Naive thymus-derived CD4-positive, alpha-beta T cell (primary cell): Measurements from ENCODE around the gene SON. TPM values are rescaled to one million over a fixed set of nuclear protein-coding genes. Genes with fewer than 3 reads are reported as not detected.

ENCODE experiments used
- ATAC-seq: fragments of 150-1000 bp; cut with Tn5 transposase; 2 replicates; pipeline ENCODE4 v1.10.0; 2021; ENCODE audit warnings: mild to moderate bottlenecking, moderate library complexity
- CTCF ChIA-PET: fragments of 350-600 bp; sonication (Branson Sonifier 250); formaldehyde crosslinking; loops from one replicate; lab custom pipeline; 2021; ENCODE audit warnings: antibody characterized with exemption; lab: Charles Lee
- POLR2A ChIA-PET: fragments of 350-600 bp; sonication (Branson Sonifier 250); formaldehyde crosslinking; loops from one replicate; lab custom pipeline; 2021; ENCODE audit warnings: antibody characterized with exemption, inconsistent platforms; lab: Charles Lee
- DNase-seq, 9 donors: peaks; one replicate each; pipeline versions ENCODE4 v3.0.0 to v3.0.0-alpha.2; 2020 to 2022; ENCODE audit warnings: mixed read lengths in 1 of 9
- H3K27ac ChIP-seq: one replicate; pipeline ENCODE4 v1.7.0; 2013; ENCODE audit warnings: mild to moderate bottlenecking, low read depth, low read length, moderate library complexity
- H3K27me3 ChIP-seq, 2 donors: one replicate each; pipeline ENCODE4 v1.7.0; 2013; ENCODE audit warnings: low read length in 2 of 2, mild to moderate bottlenecking in 2 of 2, moderate library complexity in 2 of 2; ENCODE audit not compliant: control insufficient read depth in 2 of 2, insufficient read depth in 2 of 2
- H3K36me3 ChIP-seq, 3 experiments: 1 replicate in 2 of 3; 2 replicates in 1 of 3; pipeline ENCODE4 v1.7.0; 2013; ENCODE audit warnings: low read length in 3 of 3, mild to moderate bottlenecking in 3 of 3, moderate library complexity in 1 of 3; ENCODE audit not compliant: insufficient read depth in 3 of 3, control insufficient read depth in 2 of 3
- H3K4me1 ChIP-seq, 2 donors: one replicate each; pipeline ENCODE4 v1.7.0; 2013; ENCODE audit warnings: low read length in 2 of 2, mild to moderate bottlenecking in 2 of 2, moderate library complexity in 1 of 2; ENCODE audit not compliant: control insufficient read depth in 2 of 2, insufficient read depth in 2 of 2
- H3K4me3 ChIP-seq: 2 replicates; pipeline ENCODE4 v1.7.0; 2013; ENCODE audit warnings: mild to moderate bottlenecking, low read length
- H3K9me3 ChIP-seq, 3 experiments: 1 replicate in 2 of 3; 2 replicates in 1 of 3; pipeline ENCODE4 v1.7.0; 2013; ENCODE audit warnings: low read length in 3 of 3; ENCODE audit not compliant: control insufficient read depth in 2 of 3
- H3K27ac Mint-ChIP-seq, 9 donors: one replicate each; pipeline ENCODE4 v1.8.0; 2020 to 2022; ENCODE audit warnings: mixed read lengths in 9 of 9, mild to moderate bottlenecking in 8 of 9, moderate library complexity in 5 of 9, inconsistent platforms in 2 of 9
- H3K27me3 Mint-ChIP-seq, 5 donors: one replicate each; pipeline ENCODE4 v1.8.0; 2021 to 2022; ENCODE audit warnings: mixed read lengths in 5 of 5, mild to moderate bottlenecking in 1 of 5
- H3K36me3 Mint-ChIP-seq, 5 donors: one replicate each; pipeline ENCODE4 v1.8.0; 2020 to 2022; ENCODE audit warnings: mixed read lengths in 5 of 5, mild to moderate bottlenecking in 3 of 5, inconsistent platforms in 1 of 5
- H3K4me1 Mint-ChIP-seq, 7 donors: one replicate each; pipeline ENCODE4 v1.8.0; 2020 to 2022; ENCODE audit warnings: mixed read lengths in 7 of 7, mild to moderate bottlenecking in 3 of 7, inconsistent platforms in 1 of 7
- H3K4me3 Mint-ChIP-seq, 10 donors: one replicate each; pipeline ENCODE4 v1.8.0; 2020 to 2022; ENCODE audit warnings: mild to moderate bottlenecking in 10 of 10, mixed read lengths in 10 of 10, moderate library complexity in 6 of 10, inconsistent platforms in 2 of 10
- H3K9me3 Mint-ChIP-seq, 11 donors: one replicate each; pipeline ENCODE4 v1.8.0; 2020 to 2022; ENCODE audit warnings: mixed read lengths in 11 of 11, mild to moderate bottlenecking in 4 of 11, inconsistent platforms in 1 of 11, moderate library complexity in 1 of 11
- intact Hi-C, 2 donors: fragments of 100-400 bp; cut with micrococcal nuclease; formaldehyde crosslinking; loops; one replicate each; pipeline ENCODE4 v1.15.1; 2023
- polyA plus RNA-seq, 2 donors: library from polyadenylated mRNA; unstranded; fragments of 300-500 nt; fragmentation: Illumina TruSeq; gene quantifications; one replicate each; pipeline ENCODE4 v1.2.3, GENCODE V29; 2021
- total RNA-seq, 6 experiments: library from RNA in 5 of 6; stranded (reverse) in 5 of 6; gene quantifications; 1 replicate in 5 of 6; 2 replicates in 1 of 6; pipeline ENCODE4 v1.2.3 and lab custom pipeline; 2021 to 2026

The SON gene
- total and polyA plus RNA-seq, 7 experiments from 2014 or later = 337 to 546 (median 459) TPM

- DNase-seq = no peak
- Histone ChIP-seq H3K27ac (no peak overlapping the region), H3K36me3 (peaks cover 0 to 50% (median 11%) of the 10 kb centered on the region in 3 experiments), H3K27me3 (no peaks in the 10 kb centered on the region), H3K9me3 (no peaks in the 10 kb centered on the region), H3K4me1 (no peaks in the 10 kb centered on the region), H3K4me3 (no peak overlapping the region)
- H3K4me1 Mint-ChIP-seq = peaks cover 0 to 3% (median 0%) of the 10 kb centered on the region in 7 donors
- intact Hi-C loops = no loop called here
- ChIA-PET CTCF (no interaction called here), POLR2A (interaction anchor here (1.6 kb wide), 1 partner anchor 18 kb away, joined by 5 read pairs; the partner anchor contains the start of gene GART)
- H3K36me3 Mint-ChIP-seq = peaks cover 15 to 30% (median 18%) of the 10 kb centered on the region in 5 donors
- H3K27me3 Mint-ChIP-seq = no peaks in the 10 kb centered on the region
- no peaks in the 10 kb centered on the region for H3K9me3 Mint-ChIP-seq
- no peak overlapping the region for H3K4me3 Mint-ChIP-seq
- no peak overlapping the region for H3K27ac Mint-ChIP-seq
- ATAC-seq = no peak
These were observed 19.9 kb upstream of the SON start for GRCh38 chr21:33522953-33523349.

- Mint-ChIP-seq H3K4me1 (peaks cover 0 to 2% (median 0%) of the 10 kb centered on the region in 7 donors), H3K27me3 (no peaks in the 10 kb centered on the region), H3K9me3 (no peaks in the 10 kb centered on the region), H3K36me3 (peaks cover 12 to 47% (median 25%) of the 10 kb centered on the region in 5 donors), H3K4me3 (no peak overlapping the region), H3K27ac (no peak overlapping the region)
- intact Hi-C loops = no loop called here
- Histone ChIP-seq H3K4me3 (no peak overlapping the region), H3K36me3 (peaks cover 19 to 75% (median 27%) of the 10 kb centered on the region in 3 experiments), H3K27me3 (no peaks in the 10 kb centered on the region), H3K9me3 (no peaks in the 10 kb centered on the region), H3K4me1 (no peaks in the 10 kb centered on the region), H3K27ac (no peak overlapping the region)
- ATAC-seq (no peak), DNase-seq (no peak)
- POLR2A ChIA-PET = interaction anchor here (0.7 to 1.1 kb wide), 5 partner anchors 11 to 434 kb away, joined by 3 read pairs; partner anchors contain the start of genes DNAJC28 and GART
- CTCF ChIA-PET = interaction anchor here (0.6 kb wide), 1 partner anchor 11 kb away, joined by 3 read pairs; no protein-coding TSS in a partner anchor
These were observed 11.8 kb upstream of the SON start for GRCh38 chr21:33531007-33531406.

GRCh38 chr21:33537212-33537611, 5.6 kb upstream of the SON start:
- Histone ChIP-seq H3K4me1 (peaks cover 10 to 12% of the 10 kb centered on the region in 2 donors), H3K9me3 (no peaks in the 10 kb centered on the region), H3K36me3 (peaks cover 0 to 52% (median 13%) of the 10 kb centered on the region in 3 experiments), H3K27ac (no peak overlapping the region), H3K4me3 (no peak overlapping the region), H3K27me3 (no peaks in the 10 kb centered on the region)
- no peaks in the 10 kb centered on the region for H3K27me3 Mint-ChIP-seq
- CTCF ChIA-PET = interaction anchor here (1.6 kb wide), 1 partner anchor 69 kb away, joined by 5 read pairs; no protein-coding TSS in a partner anchor
- peaks cover 8 to 29% (median 23%) of the 10 kb centered on the region in 5 donors for H3K36me3 Mint-ChIP-seq
- peak overlapping the region in 2 of 9 donors; percentile 31 to 44 for H3K27ac Mint-ChIP-seq
- POLR2A ChIA-PET = interaction anchor here (0.5 kb wide), 1 partner anchor 56 kb away, joined by 3 read pairs; no protein-coding TSS in a partner anchor
- ATAC-seq (no peak), DNase-seq (no peak)
- H3K9me3 Mint-ChIP-seq = peaks cover 0 to 4% (median 0%) of the 10 kb centered on the region in 11 donors
- intact Hi-C loops = no loop called here
- H3K4me3 Mint-ChIP-seq = no peak overlapping the region
- peaks cover 17 to 31% (median 26%) of the 10 kb centered on the region in 7 donors for H3K4me1 Mint-ChIP-seq

- ChIA-PET POLR2A (interaction anchor here (6.9 kb wide), 1 partner anchor 59 kb away, joined by 108 read pairs; the partner anchor contains the start of gene TMEM50B), CTCF (no interaction called here)
- peak overlapping the region in 2 of 9 donors; percentile 32 to 99 for H3K27ac Mint-ChIP-seq
- intact Hi-C loops = loop anchor here (5.0 to 10.0 kb wide), 6 partner anchors 157 to 1127 kb away; partner anchors contain the start of genes ATP5PO (in 1 of the 2), EVA1C (in 1 of the 2) and SYNJ1 (in 1 of the 2)
- H3K27me3 Mint-ChIP-seq = peaks cover 0 to 5% (median 0%) of the 10 kb centered on the region in 5 donors
- H3K9me3 Mint-ChIP-seq = peaks cover 0 to 5% (median 0%) of the 10 kb centered on the region in 11 donors
- Histone ChIP-seq H3K4me3 (no peak overlapping the region), H3K9me3 (no peaks in the 10 kb centered on the region), H3K4me1 (peaks cover 10 to 17% of the 10 kb centered on the region in 2 donors), H3K36me3 (peaks cover 0 to 41% (median 13%) of the 10 kb centered on the region in 3 experiments), H3K27ac (no peak overlapping the region), H3K27me3 (no peaks in the 10 kb centered on the region)
- no peak for DNase-seq
- no peak for ATAC-seq
- H3K36me3 Mint-ChIP-seq = peaks cover 12 to 21% (median 14%) of the 10 kb centered on the region in 5 donors
- peaks cover 24 to 42% (median 35%) of the 10 kb centered on the region in 7 donors for H3K4me1 Mint-ChIP-seq
- H3K4me3 Mint-ChIP-seq = peak overlapping the region in 1 of 10 donors; percentile 93
These were observed 3.2 kb upstream of the SON start for GRCh38 chr21:33539616-33540015.

- peak overlapping the region; percentile 26 for H3K27ac ChIP-seq
- H3K27me3 ChIP-seq = no peaks in the 10 kb centered on the region
- ATAC-seq (no peak), DNase-seq (no peak)
- intact Hi-C loops = loop anchor here (5.0 to 10.0 kb wide), 6 partner anchors 158 to 1128 kb away; partner anchors contain the start of genes ATP5PO (in 1 of the 2), EVA1C (in 1 of the 2) and SYNJ1 (in 1 of the 2)
- H3K9me3 Mint-ChIP-seq = peaks cover 0 to 5% (median 0%) of the 10 kb centered on the region in 11 donors
- peak overlapping the region; percentile 76 to 100 (median 92) for H3K4me3 Mint-ChIP-seq
- peaks cover 26 to 53% (median 42%) of the 10 kb centered on the region in 7 donors for H3K4me1 Mint-ChIP-seq
- peak overlapping the region; percentile 41 to 99 (median 91) for H3K27ac Mint-ChIP-seq
- no peaks in the 10 kb centered on the region for H3K9me3 ChIP-seq
- H3K4me3 ChIP-seq = no peak overlapping the region
- H3K36me3 ChIP-seq = peaks cover 0 to 32% (median 13%) of the 10 kb centered on the region in 3 experiments
- CTCF ChIA-PET = no interaction called here
- peaks cover 16 to 26% of the 10 kb centered on the region in 2 donors for H3K4me1 ChIP-seq
- H3K27me3 Mint-ChIP-seq = peaks cover 0 to 5% (median 0%) of the 10 kb centered on the region in 5 donors
- POLR2A ChIA-PET = interaction anchor here (1.0 to 6.9 kb wide), 7 partner anchors 18 to 81 kb away, joined by 3 to 108 read pairs (median 5); partner anchors contain the start of genes DNAJC28 and TMEM50B
- peaks cover 12 to 17% (median 13%) of the 10 kb centered on the region in 5 donors for H3K36me3 Mint-ChIP-seq
These were observed 2.1 kb upstream of the SON start for GRCh38 chr21:33540711-33541104.

GRCh38 chr21:33541105-33541711, 1.6 kb upstream of the SON start:
- Mint-ChIP-seq H3K4me1 (peaks cover 31 to 58% (median 47%) of the 10 kb centered on the region in 7 donors), H3K9me3 (peaks cover 0 to 5% (median 0%) of the 10 kb centered on the region in 11 donors), H3K27ac (peak overlapping the region; percentile 99 to 100 (median 99)), H3K36me3 (peaks cover 12 to 19% (median 16%) of the 10 kb centered on the region in 5 donors), H3K4me3 (peak overlapping the region; percentile 90 to 100 (median 97)), H3K27me3 (peaks cover 0 to 5% (median 0%) of the 10 kb centered on the region in 5 donors)
- intact Hi-C loops = loop anchor here (5.0 to 10.0 kb wide), 6 partner anchors 159 to 1129 kb away; partner anchors contain the start of genes ATP5PO (in 1 of the 2), EVA1C (in 1 of the 2) and SYNJ1 (in 1 of the 2)
- ATAC-seq = no peak
- H3K36me3 ChIP-seq = peaks cover 0 to 32% (median 12%) of the 10 kb centered on the region in 3 experiments
- H3K4me1 ChIP-seq = peaks cover 20 to 30% of the 10 kb centered on the region in 2 donors
- ChIA-PET CTCF (interaction anchor here (1.2 kb wide), 1 partner anchor 61 kb away, joined by 3 read pairs; the partner anchor contains the start of gene TMEM50B), POLR2A (interaction anchor here (0.7 to 6.9 kb wide), 12 partner anchors 13 to 80 kb away, joined by 3 to 108 read pairs (median 5); partner anchors contain the start of genes DNAJC28, DONSON and TMEM50B)
- no peak for DNase-seq
- peak overlapping the region; percentile 99 for H3K27ac ChIP-seq
- peak overlapping the region; percentile 95 for H3K4me3 ChIP-seq
- no peaks in the 10 kb centered on the region for H3K27me3 ChIP-seq
- H3K9me3 ChIP-seq = no peaks in the 10 kb centered on the region
